Measurements from ENCODE around the gene TNFAIP8L2.

- no peak for TF ChIP-seq CTCF (IDR thresholded peaks at IDR 0.05)
- TF ChIP-seq POLR2A (IDR thresholded peaks at IDR 0.05), result no peak
Observed at GRCh38 chr1:151143057-151143435, 13.4 kb upstream of the TNFAIP8L2 start.

All from transverse colon (tissue), 3 donors.